ENCODE measurements around the gene HAUS3.
A peak's percentile ranks its signal among the peaks of the same experiment; 100 is the strongest.

HAUS3 gene

GRCh38 chr4:2262944-2263250 lies 21.0 kb upstream of the HAUS3 start:
- DNase-seq: no peak

GRCh38 chr4:2262145-2262943 lies 20.4 kb upstream of the HAUS3 start:
- DNase-seq: peak; percentile 94 to 98

- no peak for DNase-seq
Observed at GRCh38 chr4:2261853-2262144, 19.9 kb upstream of the HAUS3 start, which contains the start of gene MXD4. TSS of gene MXD4 (minus strand) at chr4:2262109. CDS start at chr4:2261980, 129 bp downstream.

GRCh38 chr4:2261110-2261852 lies 19.4 kb upstream of the HAUS3 start:
- peak; percentile 24 to 40 for DNase-seq

- DNase-seq: no peak
Observed at GRCh38 chr4:2260344-2261109, 18.6 kb upstream of the HAUS3 start.

GRCh38 chr4:2259541-2260343 lies 17.8 kb upstream of the HAUS3 start:
- DNase-seq: no peak

GRCh38 chr4:2259036-2259540 lies 17.2 kb upstream of the HAUS3 start:
- DNase-seq: no peak

GRCh38 chr4:2258091-2259035 lies 16.4 kb upstream of the HAUS3 start:
- DNase-seq: no peak

GRCh38 chr4:2257361-2258081 lies 15.6 kb upstream of the HAUS3 start:
- DNase-seq: no peak

GRCh38 chr4:2256781-2257191 lies 14.9 kb upstream of the HAUS3 start:
- DNase-seq: no peak

GRCh38 chr4:2256156-2256731 lies 14.3 kb upstream of the HAUS3 start:
- DNase-seq: peak in 1 of 2 donors; percentile 1

- DNase-seq: peak in 1 of 2 donors; percentile 1
Observed at GRCh38 chr4:2255501-2256155, 13.7 kb upstream of the HAUS3 start.

- peak in 1 of 2 donors; percentile 1 for DNase-seq
Observed at GRCh38 chr4:2254665-2255500, 13.0 kb upstream of the HAUS3 start.

GRCh38 chr4:2253160-2254084 lies 11.5 kb upstream of the HAUS3 start:
- peak in 1 of 2 donors; percentile 1 for DNase-seq

GRCh38 chr4:2252530-2253091 lies 10.7 kb upstream of the HAUS3 start:
- no peak for DNase-seq

- DNase-seq: peak in 1 of 2 donors; percentile 1
Observed at GRCh38 chr4:2251795-2252529, 10.0 kb upstream of the HAUS3 start.

Measured in activated CD4-positive, alpha-beta T cell treated with anti-CD3 and anti-CD28 coated beads for 4 hours (primary cell).